Stomach smooth muscle (tissue), 2 donors: ENCODE results near the gene KCNT2.
"Not testable (repeated sequence)": the region's sequence is repeated elsewhere in the genome, so short reads cannot be mapped to it uniquely, and the experiment has no call there.

Experiments used
- H3K27ac ChIP-seq: one replicate; pipeline ENCODE4 v1.7.0; 2013; ENCODE audit warnings: mild to moderate bottlenecking, low read length, inconsistent platforms
- H3K27me3 ChIP-seq, 2 donors: one replicate each; pipeline ENCODE4 v1.7.0; 2013; ENCODE audit warnings: low read length in 2 of 2; ENCODE audit not compliant: insufficient read depth in 2 of 2, control insufficient read depth in 1 of 2
- H3K36me3 ChIP-seq, 2 donors: one replicate each; pipeline ENCODE4 v1.7.0; 2013; ENCODE audit warnings: low read length in 2 of 2; ENCODE audit not compliant: control insufficient read depth in 2 of 2, insufficient read depth in 2 of 2
- H3K4me1 ChIP-seq: one replicate; pipeline ENCODE4 v1.7.0; 2013; ENCODE audit warnings: low read length; ENCODE audit not compliant: control insufficient read depth, insufficient read depth
- H3K4me3 ChIP-seq, 2 donors: one replicate each; pipeline ENCODE4 v1.7.0; 2013; ENCODE audit warnings: low read length in 2 of 2
- H3K9ac ChIP-seq, 2 donors: one replicate each; pipeline ENCODE4 v1.7.0; 2013; ENCODE audit warnings: low read length in 2 of 2, mild to moderate bottlenecking in 1 of 2
- H3K9me3 ChIP-seq, 2 donors: one replicate each; pipeline ENCODE4 v1.7.0; 2013; ENCODE audit warnings: low read length in 2 of 2; ENCODE audit not compliant: control insufficient read depth in 2 of 2
- donor health status: healthy.
- donor health status: Pancreatic carcinoma.

The KCNT2 gene

GRCh38 chr1:196516373-196516772 lies 91.9 kb downstream of the KCNT2 start:
- no peaks in the 10 kb centered on the region for H3K27me3 ChIP-seq
- no peak overlapping the region for H3K27ac ChIP-seq
- no peaks in the 10 kb centered on the region for H3K4me1 ChIP-seq
- H3K9ac ChIP-seq = no peak overlapping the region
- no peak overlapping the region for H3K4me3 ChIP-seq
- H3K9me3 ChIP-seq = peaks cover 0 to 3% of the 10 kb centered on the region in 2 donors
- no peaks in the 10 kb centered on the region for H3K36me3 ChIP-seq

DNA sequence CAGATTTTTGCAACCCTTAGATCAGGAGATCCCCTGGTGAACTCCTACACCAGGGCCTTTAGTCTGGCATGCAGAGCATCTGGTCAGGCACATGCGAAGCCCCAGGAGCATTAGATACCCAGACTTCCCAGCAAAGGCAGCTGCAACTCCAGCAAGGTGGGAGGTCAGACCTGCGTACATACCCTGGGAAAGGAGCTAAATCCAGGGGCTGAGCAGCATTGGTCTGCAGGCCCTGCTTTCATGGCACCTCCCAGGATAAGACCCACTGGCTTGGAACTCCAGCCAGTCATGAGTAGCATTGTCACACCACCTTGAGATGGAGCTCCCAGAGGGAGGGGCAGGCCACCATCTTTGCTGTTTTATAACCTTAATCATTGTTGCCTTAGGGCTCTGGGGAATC lies 92.3 kb downstream of the KCNT2 start:
- Histone ChIP-seq H3K9me3 (peaks cover 0 to 3% of the 10 kb centered on the region in 2 donors), H3K4me3 (no peak overlapping the region), H3K4me1 (no peaks in the 10 kb centered on the region), H3K36me3 (no peaks in the 10 kb centered on the region), H3K27me3 (no peaks in the 10 kb centered on the region), H3K9ac (no peak overlapping the region), H3K27ac (no peak overlapping the region)

DNA sequence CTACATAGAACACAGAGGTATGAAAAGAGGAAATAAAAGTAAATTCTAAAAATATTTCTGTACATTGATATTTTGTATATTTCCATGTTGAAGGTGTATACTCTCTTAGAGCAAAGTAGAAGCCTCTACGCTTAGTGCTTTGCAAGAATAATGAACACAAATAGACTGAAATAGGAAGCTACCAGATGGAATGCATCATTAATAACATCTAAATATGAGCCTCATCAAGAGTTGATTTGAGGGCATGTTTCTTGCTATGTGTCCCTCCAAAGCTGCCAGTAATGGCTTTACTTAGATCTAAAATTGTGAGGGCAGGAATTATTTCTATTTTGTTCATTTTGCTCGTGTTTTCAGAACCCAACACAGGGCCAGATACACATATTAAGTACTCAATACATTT lies 94.4 kb downstream of the KCNT2 start:
- H3K4me1 ChIP-seq = no peaks in the 10 kb centered on the region
- H3K36me3 ChIP-seq = no peaks in the 10 kb centered on the region
- H3K27ac ChIP-seq = no peak overlapping the region
- H3K4me3 ChIP-seq = no peak overlapping the region
- no peaks in the 10 kb centered on the region for H3K27me3 ChIP-seq
- peaks cover 0 to 3% of the 10 kb centered on the region in 2 donors for H3K9me3 ChIP-seq
- no peak overlapping the region for H3K9ac ChIP-seq

- H3K27ac ChIP-seq = no peak overlapping the region
- no peak overlapping the region for H3K4me3 ChIP-seq
- H3K9me3 ChIP-seq = no peaks in the 10 kb centered on the region
- no peaks in the 10 kb centered on the region for H3K36me3 ChIP-seq
- H3K9ac ChIP-seq = no peak overlapping the region
- no peaks in the 10 kb centered on the region for H3K27me3 ChIP-seq
- H3K4me1 ChIP-seq = no peaks in the 10 kb centered on the region
These were observed 97.8 kb downstream of the KCNT2 start for GRCh38 chr1:196510451-196510850.

- H3K4me3 ChIP-seq, H3K27me3 ChIP-seq, H3K9ac ChIP-seq, H3K36me3 ChIP-seq, H3K4me1 ChIP-seq, H3K27ac ChIP-seq, H3K9me3 ChIP-seq: not testable (repeated sequence)
These were observed 104.0 kb downstream of the KCNT2 start for GRCh38 chr1:196504224-196504623.

DNA sequence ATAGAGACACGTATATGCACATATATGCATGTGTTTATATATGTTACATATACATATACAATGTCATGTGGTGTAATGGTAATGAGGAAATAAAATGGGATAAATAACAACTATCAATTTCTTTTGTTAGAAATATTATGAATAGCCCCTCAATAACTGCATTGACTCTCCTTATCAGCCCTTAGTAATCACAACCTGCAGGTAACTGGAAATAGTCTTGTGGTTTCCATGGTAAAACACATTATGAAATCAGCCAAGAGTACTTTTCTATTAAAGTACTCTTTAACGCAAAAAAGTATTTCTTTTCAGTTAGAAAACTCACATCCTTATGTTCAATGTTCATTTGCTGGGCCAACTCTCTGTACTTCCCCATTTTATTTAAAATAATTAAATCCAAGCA lies 105.8 kb downstream of the KCNT2 start:
- Histone ChIP-seq H3K9me3 (no peaks in the 10 kb centered on the region), H3K4me3 (no peak overlapping the region), H3K9ac (no peak overlapping the region), H3K27me3 (no peaks in the 10 kb centered on the region), H3K4me1 (no peaks in the 10 kb centered on the region), H3K36me3 (no peaks in the 10 kb centered on the region), H3K27ac (no peak overlapping the region)

DNA sequence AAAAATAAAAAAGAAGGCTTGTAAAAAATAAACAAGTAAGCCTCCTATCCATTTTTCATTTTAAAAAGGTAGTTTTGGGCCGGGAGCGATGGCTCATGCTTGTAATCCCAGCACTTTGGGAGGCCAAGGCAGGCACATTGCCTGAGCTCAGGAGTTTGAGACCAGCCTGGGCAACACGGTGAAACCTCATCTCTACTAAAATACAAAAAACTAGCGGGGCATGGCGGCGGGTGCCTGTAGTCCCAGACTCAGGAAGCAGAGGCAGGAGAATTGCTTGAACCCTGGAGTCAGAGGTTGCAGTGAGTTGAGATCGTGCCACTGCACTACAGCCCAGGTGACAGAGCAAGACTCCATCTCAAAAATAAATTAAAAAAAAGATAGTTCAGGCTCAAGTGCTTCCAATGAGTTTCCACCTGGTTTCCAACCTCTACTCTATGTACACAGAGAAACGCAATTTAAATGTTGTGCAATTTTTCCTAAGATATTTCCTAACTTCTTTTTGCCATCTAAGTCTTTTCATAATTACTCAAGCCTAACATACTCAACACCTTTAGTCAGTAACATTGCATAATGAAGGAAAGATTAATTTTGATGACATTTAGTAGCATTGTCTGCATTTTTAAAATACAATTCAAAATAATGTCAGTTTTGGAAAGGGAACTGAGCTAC lies 106.3 kb downstream of the KCNT2 start:
- H3K36me3 ChIP-seq = no peaks in the 10 kb centered on the region
- H3K4me1 ChIP-seq = no peaks in the 10 kb centered on the region
- H3K9ac ChIP-seq = no peak overlapping the region
- no peaks in the 10 kb centered on the region for H3K9me3 ChIP-seq
- no peaks in the 10 kb centered on the region for H3K27me3 ChIP-seq
- H3K4me3 ChIP-seq = no peak overlapping the region
- H3K27ac ChIP-seq = no peak overlapping the region

DNA sequence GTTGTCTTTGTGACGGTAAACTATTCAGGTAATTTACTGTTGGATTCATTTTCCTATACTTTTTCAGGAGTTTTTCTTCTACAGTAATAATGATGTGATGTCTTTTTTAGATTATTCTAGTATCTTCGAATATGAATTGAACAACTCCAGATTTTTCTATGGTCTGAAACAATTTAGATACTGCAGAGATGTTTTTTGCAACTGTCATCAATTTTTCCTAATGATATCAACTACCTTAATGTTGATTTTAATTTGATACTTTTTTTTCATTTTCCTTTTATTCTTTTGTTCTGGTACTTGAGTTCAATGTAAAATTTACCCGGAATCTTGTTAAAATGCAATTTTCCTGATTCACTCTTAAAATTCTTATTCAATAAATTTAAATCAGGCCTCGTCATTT lies 110.4 kb downstream of the KCNT2 start:
- H3K9me3 ChIP-seq = no peaks in the 10 kb centered on the region
- H3K4me3 ChIP-seq = no peak overlapping the region
- no peaks in the 10 kb centered on the region for H3K4me1 ChIP-seq
- no peaks in the 10 kb centered on the region for H3K27me3 ChIP-seq
- H3K27ac ChIP-seq = no peak overlapping the region
- H3K9ac ChIP-seq = no peak overlapping the region
- no peaks in the 10 kb centered on the region for H3K36me3 ChIP-seq

GRCh38 chr1:196494766-196495165 lies 113.5 kb downstream of the KCNT2 start:
- Histone ChIP-seq H3K9me3 (no peaks in the 10 kb centered on the region), H3K27ac (no peak overlapping the region), H3K9ac (no peak overlapping the region), H3K36me3 (no peaks in the 10 kb centered on the region), H3K27me3 (no peaks in the 10 kb centered on the region), H3K4me3 (no peak overlapping the region), H3K4me1 (no peaks in the 10 kb centered on the region)

- Histone ChIP-seq H3K9ac (no peak overlapping the region), H3K27me3 (no peaks in the 10 kb centered on the region), H3K9me3 (no peaks in the 10 kb centered on the region), H3K4me1 (no peaks in the 10 kb centered on the region), H3K36me3 (no peaks in the 10 kb centered on the region), H3K27ac (no peak overlapping the region), H3K4me3 (no peak overlapping the region)
These were observed 114.4 kb downstream of the KCNT2 start for GRCh38 chr1:196493881-196494280.

DNA sequence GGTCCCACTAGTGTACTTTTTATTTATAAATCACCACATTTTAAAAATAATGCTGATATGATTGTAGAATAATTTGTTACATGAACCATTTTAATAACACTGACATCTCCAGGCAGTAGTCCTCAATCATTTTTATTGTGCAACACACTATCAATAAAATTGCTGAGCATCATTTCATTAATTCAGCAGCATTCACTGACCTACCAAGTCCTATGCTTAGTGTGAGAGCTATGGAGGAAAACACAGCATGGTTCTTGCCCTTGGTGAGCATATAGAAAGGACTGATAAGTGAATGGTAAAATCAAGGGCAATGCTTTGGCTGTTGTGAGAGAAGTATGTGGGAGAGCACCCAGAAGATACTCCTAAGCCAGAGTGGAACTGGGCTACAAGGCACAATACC lies 119.7 kb downstream of the KCNT2 start:
- Histone ChIP-seq H3K36me3 (no peaks in the 10 kb centered on the region), H3K9ac (no peak overlapping the region), H3K9me3 (peaks cover 0 to 3% of the 10 kb centered on the region in 2 donors), H3K4me3 (no peak overlapping the region), H3K4me1 (no peaks in the 10 kb centered on the region), H3K27me3 (no peaks in the 10 kb centered on the region), H3K27ac (no peak overlapping the region)
